Prostate gland (tissue), 2 donors: Measurements from ENCODE around the gene MTMR1. TPM values are rescaled to one million over a fixed set of nuclear protein-coding genes. Genes with fewer than 3 reads are reported as not detected.

ENCODE experiments used
- DNase-seq: peaks from one replicate; pipeline ENCODE4 v3.0.0-alpha.2; 2019; ENCODE audit warnings: low spot score
- H3K27ac ChIP-seq, 2 donors: fragments of 200-600 bp; sonication (generic); 2 replicates each; pipeline ENCODE4 v1.5.1; 2017 to 2019
- H3K27me3 ChIP-seq: fragments of 200-600 bp; sonication (generic); replicated peaks from 2 replicates; pipeline ENCODE4 v1.5.1; 2019; ENCODE audit not compliant: insufficient read depth
- H3K36me3 ChIP-seq, 2 donors: fragments of 200-600 bp; sonication (generic); 1 replicate in 1 of 2; 2 replicates in 1 of 2; pipeline versions ENCODE4 v1.5.1 to v1.8.1; 2017 to 2019
- H3K4me1 ChIP-seq: fragments of 200-600 bp; sonication (generic); replicated peaks from 2 replicates; pipeline ENCODE4 v1.5.1; 2019
- H3K4me3 ChIP-seq, 2 donors: fragments of 200-600 bp; sonication (generic); 2 replicates each; pipeline ENCODE4 v1.5.1; 2017 to 2019
- H3K9me3 ChIP-seq: fragments of 200-600 bp; sonication (generic); 2 replicates; pipeline ENCODE4 v1.5.1; 2017
- POLR2A ChIP-seq: fragments of 450-650 bp; IDR thresholded peaks from one replicate; pipeline ENCODE4 v1.6.1; 2016; ENCODE audit warnings: antibody characterized with exemption, mild to moderate bottlenecking
- POLR2AphosphoS5 ChIP-seq: sonication (generic); formaldehyde crosslinking; IDR thresholded peaks from one replicate; pipeline ENCODE4 v1.6.1; 2017; ENCODE audit warnings: antibody characterized with exemption
- WGBS: methylation state at CpG from one replicate; pipeline ENCODE4 v1.1.5; 2018; 5-methylcytosine and 5-hydroxymethylcytosine counted together
- intact Hi-C: fragments of 100-400 bp; cut with DNase I; formaldehyde crosslinking; loops from one replicate; pipeline ENCODE4 v1.14.2; 2022
- total RNA-seq, 2 donors: library from RNA; depleted of rRNA; stranded (reverse); fragments of >200 nt; gene quantifications; one replicate each; pipeline ENCODE4 v1.1.0, GENCODE V29; 2016
- TF ChIP-seq, protein P1 (sequence below), 4 experiments: fragments of 200-600 bp in 2 of 4; fragments of 450-650 bp in 2 of 4; sonication (generic) in 2 of 4; IDR thresholded peaks; 1 replicate in 3 of 4; 2 replicates in 1 of 4; pipeline ENCODE4 v1.5.1; 2016 to 2019; ENCODE audit warnings: antibody characterized with exemption in 4 of 4, mild to moderate bottlenecking in 2 of 4, moderate library complexity in 2 of 4

Gene MTMR1
- total RNA-seq, 2 donors from 2014 or later = 35.0 to 37.3 TPM

DNA sequence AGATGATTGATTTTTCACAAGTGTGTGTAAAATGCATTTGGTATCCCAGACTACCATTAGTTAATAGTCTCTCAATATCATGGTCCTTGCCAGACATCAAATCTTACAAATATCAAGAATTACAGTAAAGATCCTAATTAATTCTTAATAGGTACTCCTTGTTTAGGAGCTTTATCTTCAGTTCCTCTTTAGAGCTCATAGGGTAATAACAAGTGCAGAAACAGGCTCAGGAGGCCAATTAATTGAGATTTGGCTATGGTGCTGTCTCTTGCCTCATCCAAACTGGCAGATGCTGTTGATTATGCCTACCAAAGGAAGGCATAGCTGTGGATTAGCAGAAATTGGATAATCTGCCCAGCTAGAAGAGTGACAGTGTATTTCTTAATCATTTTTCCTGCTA is 6.9 kb downstream of the MTMR1 start:
- TF ChIP-seq POLR2A (no peak), POLR2AphosphoS5 (no peak)
- TF ChIP-seq, protein P1, sequence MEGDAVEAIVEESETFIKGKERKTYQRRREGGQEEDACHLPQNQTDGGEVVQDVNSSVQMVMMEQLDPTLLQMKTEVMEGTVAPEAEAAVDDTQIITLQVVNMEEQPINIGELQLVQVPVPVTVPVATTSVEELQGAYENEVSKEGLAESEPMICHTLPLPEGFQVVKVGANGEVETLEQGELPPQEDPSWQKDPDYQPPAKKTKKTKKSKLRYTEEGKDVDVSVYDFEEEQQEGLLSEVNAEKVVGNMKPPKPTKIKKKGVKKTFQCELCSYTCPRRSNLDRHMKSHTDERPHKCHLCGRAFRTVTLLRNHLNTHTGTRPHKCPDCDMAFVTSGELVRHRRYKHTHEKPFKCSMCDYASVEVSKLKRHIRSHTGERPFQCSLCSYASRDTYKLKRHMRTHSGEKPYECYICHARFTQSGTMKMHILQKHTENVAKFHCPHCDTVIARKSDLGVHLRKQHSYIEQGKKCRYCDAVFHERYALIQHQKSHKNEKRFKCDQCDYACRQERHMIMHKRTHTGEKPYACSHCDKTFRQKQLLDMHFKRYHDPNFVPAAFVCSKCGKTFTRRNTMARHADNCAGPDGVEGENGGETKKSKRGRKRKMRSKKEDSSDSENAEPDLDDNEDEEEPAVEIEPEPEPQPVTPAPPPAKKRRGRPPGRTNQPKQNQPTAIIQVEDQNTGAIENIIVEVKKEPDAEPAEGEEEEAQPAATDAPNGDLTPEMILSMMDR (IDR thresholded peaks at IDR 0.05) = no peak
- Histone ChIP-seq H3K27ac (no peak overlapping the region), H3K4me1 (no peaks in the 10 kb centered on the region), H3K27me3 (no peaks in the 10 kb centered on the region), H3K9me3 (no peaks in the 10 kb centered on the region), H3K36me3 (no peaks in the 10 kb centered on the region), H3K4me3 (no peak overlapping the region)
- DNase-seq = no peak
- intact Hi-C loops = no loop called here

DNA sequence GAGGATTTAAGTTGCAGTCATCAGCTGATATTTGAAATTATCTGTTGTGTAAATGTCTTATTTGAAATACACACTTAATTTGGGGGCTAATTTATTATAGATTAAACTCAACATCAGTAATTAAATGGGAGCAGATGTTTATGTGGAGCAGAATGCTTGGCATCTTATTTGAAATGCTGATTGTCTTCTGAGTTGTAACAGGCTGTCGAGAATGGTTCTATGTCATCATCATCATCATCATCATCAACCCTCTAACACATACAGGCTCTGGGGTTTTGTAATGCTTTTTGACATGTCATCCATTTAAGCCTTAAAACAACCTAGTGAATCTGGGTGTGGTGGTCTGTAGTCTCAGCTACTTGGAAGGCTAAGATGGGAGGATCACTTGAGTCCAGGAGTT is 8.2 kb downstream of the MTMR1 start:
- no peak overlapping the region for H3K4me3 ChIP-seq
- no peak for DNase-seq
- no peaks in the 10 kb centered on the region for H3K9me3 ChIP-seq
- WGBS = 94% methylated on average over 1 of the region's 1 CpG
- H3K27me3 ChIP-seq = no peaks in the 10 kb centered on the region
- intact Hi-C loops = no loop called here
- no peaks in the 10 kb centered on the region for H3K36me3 ChIP-seq
- TF ChIP-seq POLR2A = no peak
- TF ChIP-seq, protein P1 (IDR thresholded peaks at IDR 0.05) = no peak
- no peak for TF ChIP-seq POLR2AphosphoS5
- H3K4me1 ChIP-seq = no peaks in the 10 kb centered on the region
- H3K27ac ChIP-seq = no peak overlapping the region

DNA sequence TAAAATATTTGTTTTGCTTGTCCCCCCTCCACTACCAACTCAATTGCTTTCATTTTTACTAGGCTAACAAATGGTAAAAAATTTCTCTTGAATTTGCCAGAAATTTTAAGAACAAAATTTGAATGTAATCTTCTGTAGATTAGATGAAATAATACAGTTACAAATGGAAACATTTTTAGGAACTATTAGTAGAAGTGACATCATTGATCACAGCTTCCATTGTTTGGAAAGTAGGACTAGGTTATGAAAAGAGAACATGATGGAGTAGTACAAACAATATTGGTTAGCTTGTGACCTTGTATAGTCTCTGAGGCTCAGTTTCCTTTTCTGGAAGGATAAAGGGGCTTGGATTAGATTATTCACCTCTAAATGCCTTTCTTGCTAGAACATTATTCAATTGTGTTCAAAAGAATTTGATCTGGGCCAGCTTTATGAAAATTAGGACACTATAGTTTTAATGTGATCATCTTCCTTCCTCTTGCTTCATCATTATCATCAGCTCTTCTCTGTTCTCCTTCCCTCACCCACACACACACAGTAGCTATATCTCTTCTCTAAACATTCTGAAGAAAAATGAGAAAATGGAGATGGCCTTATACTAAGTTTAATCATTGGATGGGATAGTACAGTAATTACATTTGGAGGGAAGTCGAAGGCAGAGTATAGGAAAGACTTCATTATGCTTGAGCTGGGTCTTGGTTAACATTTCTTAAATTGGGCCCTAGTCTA is 9.9 kb downstream of the MTMR1 start:
- H3K27ac ChIP-seq = no peak overlapping the region
- H3K36me3 ChIP-seq = no peaks in the 10 kb centered on the region
- H3K4me3 ChIP-seq = no peak overlapping the region
- no peaks in the 10 kb centered on the region for H3K9me3 ChIP-seq
- intact Hi-C loops = no loop called here
- no peaks in the 10 kb centered on the region for H3K27me3 ChIP-seq
- 95% methylated on average over 1 of the region's 1 CpG for WGBS
- no peak for DNase-seq
- TF ChIP-seq, protein P1 (IDR thresholded peaks at IDR 0.05) = no peak
- TF ChIP-seq POLR2AphosphoS5 (no peak), POLR2A (no peak)
- no peaks in the 10 kb centered on the region for H3K4me1 ChIP-seq

DNA sequence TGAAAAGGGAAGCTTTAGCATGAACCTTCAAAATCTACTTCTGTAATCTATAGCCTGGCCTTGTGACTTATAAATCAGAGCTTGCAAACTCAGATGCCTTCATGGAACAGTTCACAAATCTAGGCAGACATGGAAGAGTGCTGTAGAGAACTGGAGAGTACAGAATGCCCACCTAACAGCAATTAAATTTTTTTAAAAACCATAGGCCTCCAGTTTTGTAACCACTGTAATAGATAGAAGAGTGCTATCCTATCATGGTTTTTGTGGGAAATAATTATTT is 10.4 kb downstream of the MTMR1 start:
- no peak overlapping the region for H3K4me3 ChIP-seq
- H3K27me3 ChIP-seq = no peaks in the 10 kb centered on the region
- H3K9me3 ChIP-seq = no peaks in the 10 kb centered on the region
- H3K4me1 ChIP-seq = no peaks in the 10 kb centered on the region
- no peaks in the 10 kb centered on the region for H3K36me3 ChIP-seq
- intact Hi-C loops = no loop called here
- TF ChIP-seq POLR2AphosphoS5 (no peak), POLR2A (no peak)
- TF ChIP-seq, protein P1 (IDR thresholded peaks at IDR 0.05) = no peak
- no peak for DNase-seq
- H3K27ac ChIP-seq = no peak overlapping the region

DNA sequence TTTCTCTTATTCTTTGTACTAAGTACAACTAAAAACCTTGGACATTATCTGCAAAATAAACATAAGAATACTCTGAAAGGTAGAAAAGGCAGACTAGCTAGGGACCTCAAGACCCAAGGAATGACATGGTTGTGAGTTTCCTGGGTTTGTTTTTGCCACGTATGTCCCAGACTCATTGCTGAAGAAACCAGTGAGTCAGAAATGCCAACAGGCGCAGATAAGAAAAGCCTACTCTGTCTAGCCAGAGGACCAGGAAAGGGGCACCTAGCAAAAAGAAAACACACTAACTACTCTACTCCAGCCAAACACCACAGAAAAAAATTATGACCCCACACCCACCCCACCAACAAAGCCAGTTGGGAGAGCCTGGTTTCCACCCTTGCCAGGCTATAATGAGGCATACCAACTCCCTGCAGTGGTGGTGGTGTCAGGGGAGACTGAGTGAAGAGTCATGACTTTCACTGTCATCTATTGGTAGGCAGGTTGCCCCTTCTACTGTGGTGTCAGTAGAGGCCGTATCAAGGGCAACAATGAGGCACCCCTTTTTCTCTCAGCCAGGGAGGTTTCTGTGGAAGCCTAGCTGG is 10.9 kb downstream of the MTMR1 start:
- intact Hi-C loops = no loop called here
- H3K27ac ChIP-seq = no peak overlapping the region

More for the DNA sequence above, 10.9 kb downstream of the MTMR1 start:
- 89% methylated on average over 3 of the region's 3 CpGs for WGBS
- no peaks in the 10 kb centered on the region for H3K9me3 ChIP-seq
- TF ChIP-seq POLR2A (no peak), POLR2AphosphoS5 (no peak)
- TF ChIP-seq, protein P1 (IDR thresholded peaks at IDR 0.05) = no peak
- no peaks in the 10 kb centered on the region for H3K36me3 ChIP-seq
- H3K27me3 ChIP-seq = no peaks in the 10 kb centered on the region
- no peak overlapping the region for H3K4me3 ChIP-seq
- DNase-seq = no peak
- no peaks in the 10 kb centered on the region for H3K4me1 ChIP-seq
